OCI-LY7 (cell line): Measurements from ENCODE around the gene C1orf210.

Experiments
- CTCF ChIP-seq: fragments of 200-600 bp; sonication (generic); conservative IDR thresholded peaks from 2 replicates; pipeline ENCODE4 v1.5.1; 2014; ENCODE audit warnings: mild to moderate bottlenecking, antibody characterized with exemption, low read length, moderate library complexity, mixed read lengths
- EZH2phosphoT487 ChIP-seq: fragments of 200-600 bp; sonication (generic); IDR thresholded peaks from 2 replicates; pipeline ENCODE4 v1.6.1; 2018; ENCODE audit warnings: low read depth, borderline replicate concordance, mild to moderate bottlenecking, mixed run types, antibody characterized with exemption, low read length, moderate library complexity, mixed read lengths

- TF ChIP-seq CTCF (no peak), EZH2phosphoT487 (no peak)
Observed at GRCh38 chr1:43279666-43280065, 5.7 kb downstream of the C1orf210 start.
